Measurements from ENCODE around the gene MUC6.
A peak's percentile ranks its signal among the peaks of the same experiment; 100 is the strongest.

Gene MUC6

DNA sequence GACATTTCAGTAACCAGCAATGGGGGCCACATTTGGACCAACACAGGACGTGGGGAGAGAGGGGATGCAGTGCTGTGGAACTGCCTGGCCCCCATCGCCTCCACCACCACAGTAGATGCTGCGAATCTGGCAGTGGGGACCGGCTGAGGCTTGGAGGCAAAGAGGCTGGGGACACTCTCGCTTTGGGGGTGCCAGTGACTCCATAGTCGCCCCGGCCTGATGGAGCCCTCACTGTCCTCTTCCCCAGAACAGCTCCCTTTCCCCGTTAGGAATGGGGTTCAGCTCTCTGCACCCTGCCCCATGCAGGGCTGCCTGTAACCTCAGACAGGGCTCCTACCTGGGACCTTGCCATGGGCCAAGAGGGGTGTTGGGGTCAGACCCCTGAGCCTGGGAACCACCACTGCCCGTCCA lies 36.3 kb upstream of the MUC6 start:
- DNase-seq = no peak
- in situ Hi-C loops (cut with MboI; ENCODE audit: low pct_unique_long_range_greater_than_20kb, low sequenced_read_pairs) = no loop called here

DNA sequence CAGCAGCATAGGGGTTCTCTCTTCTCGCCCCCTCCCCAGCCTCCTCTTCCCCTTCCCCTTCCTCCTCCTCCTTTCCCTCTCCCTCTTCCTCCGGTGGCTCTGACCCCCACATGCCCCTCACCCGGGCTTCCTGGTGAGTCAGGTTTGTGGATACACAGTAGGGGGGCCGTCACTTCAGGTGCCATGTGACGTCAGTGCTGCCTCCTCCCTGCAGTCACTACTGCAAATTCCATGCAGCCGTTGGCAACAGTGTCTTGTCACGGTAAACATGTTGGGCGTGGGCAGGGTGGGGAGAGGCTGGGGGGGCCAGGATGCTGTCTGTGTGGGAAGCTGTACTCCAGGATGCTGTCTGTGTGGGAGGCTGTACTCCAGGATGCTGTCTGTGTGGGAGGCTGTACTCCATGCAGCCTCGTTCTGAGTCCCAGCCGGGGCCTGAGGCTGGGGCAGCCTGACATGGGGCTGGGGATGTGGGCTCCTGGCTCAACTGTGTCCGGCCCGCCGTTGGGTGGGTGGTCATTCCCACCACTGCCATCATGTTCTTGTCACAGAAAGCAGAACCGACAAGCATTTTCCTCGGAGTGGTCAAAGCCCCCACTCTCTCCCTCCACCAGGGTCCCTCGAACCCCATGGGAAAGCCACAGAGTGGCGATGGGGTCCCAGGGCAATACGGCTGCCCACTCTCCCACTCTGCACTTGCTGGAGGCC lies 35.8 kb upstream of the MUC6 start:
- peak; percentile 29 for DNase-seq
- in situ Hi-C loops (cut with MboI; ENCODE audit: low pct_unique_long_range_greater_than_20kb, low sequenced_read_pairs) = no loop called here

GRCh38 chr11:1071571-1072115 lies 35.1 kb upstream of the MUC6 start:
- DNase-seq = no peak
- in situ Hi-C loops (cut with MboI; ENCODE audit: low pct_unique_long_range_greater_than_20kb, low sequenced_read_pairs) = no loop called here

- in situ Hi-C loops (cut with MboI; ENCODE audit: low pct_unique_long_range_greater_than_20kb, low sequenced_read_pairs) = no loop called here
- no peak for DNase-seq
Measured at GRCh38 chr11:1070594-1071462, 34.3 kb upstream of the MUC6 start.

- DNase-seq = no peak
- in situ Hi-C loops (cut with MboI; ENCODE audit: low pct_unique_long_range_greater_than_20kb, low sequenced_read_pairs) = no loop called here
Measured at GRCh38 chr11:1069740-1070139, 33.2 kb upstream of the MUC6 start.

DNA sequence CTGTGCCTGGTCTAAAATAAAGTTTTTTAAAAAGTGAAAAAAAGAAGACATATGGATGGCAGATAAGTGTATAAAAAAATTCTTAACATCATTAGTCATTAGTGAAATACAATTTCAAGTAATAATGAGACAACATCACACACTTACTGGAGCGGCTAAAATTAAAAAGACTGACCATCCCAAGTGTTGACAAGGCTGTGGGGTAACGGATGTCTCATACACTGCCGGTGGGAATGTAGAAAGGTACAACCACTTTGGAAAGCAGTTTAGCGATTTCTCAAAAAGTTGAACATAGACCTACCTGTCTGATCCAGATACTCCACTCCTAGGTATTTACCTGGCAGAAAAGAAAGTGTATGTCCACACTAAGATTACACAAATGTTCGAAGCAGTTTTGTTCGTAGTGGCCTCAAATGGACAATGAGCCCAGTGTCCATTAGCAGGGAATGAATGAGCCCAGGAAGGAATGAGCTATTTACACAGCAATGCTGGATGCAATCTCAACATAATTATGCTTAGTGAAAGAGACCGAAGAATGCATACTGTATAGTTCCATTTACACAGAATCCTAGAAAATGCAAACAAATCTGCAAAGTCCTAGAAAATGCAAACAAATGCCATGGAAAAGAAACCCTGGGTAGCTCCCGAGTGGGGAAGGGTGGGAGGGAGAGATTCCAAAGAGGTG lies 31.4 kb upstream of the MUC6 start:
- in situ Hi-C loops (cut with MboI; ENCODE audit: low pct_unique_long_range_greater_than_20kb, low sequenced_read_pairs) = no loop called here
- no peak for DNase-seq

DNA sequence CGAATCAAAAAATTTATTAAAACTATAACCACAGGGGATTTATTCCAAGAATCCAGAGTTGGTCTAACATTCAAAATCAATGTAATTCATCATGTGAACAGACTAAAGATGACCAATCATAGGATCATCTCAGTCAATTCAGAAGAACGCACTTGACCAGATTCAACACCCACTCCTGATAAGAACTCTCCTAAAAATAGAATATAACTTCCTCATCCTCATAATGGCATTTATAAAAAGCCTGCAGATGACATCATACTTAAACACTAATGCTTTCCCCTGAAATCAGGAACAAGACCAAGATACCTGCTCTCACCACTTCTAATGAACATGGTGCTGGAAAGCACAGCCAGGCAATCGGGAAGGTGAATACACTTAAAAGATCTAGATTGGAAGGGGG lies 27.6 kb upstream of the MUC6 start:
- DNase-seq = peak; percentile 56
- in situ Hi-C loops (cut with MboI; ENCODE audit: low pct_unique_long_range_greater_than_20kb, low sequenced_read_pairs) = no loop called here

DNA sequence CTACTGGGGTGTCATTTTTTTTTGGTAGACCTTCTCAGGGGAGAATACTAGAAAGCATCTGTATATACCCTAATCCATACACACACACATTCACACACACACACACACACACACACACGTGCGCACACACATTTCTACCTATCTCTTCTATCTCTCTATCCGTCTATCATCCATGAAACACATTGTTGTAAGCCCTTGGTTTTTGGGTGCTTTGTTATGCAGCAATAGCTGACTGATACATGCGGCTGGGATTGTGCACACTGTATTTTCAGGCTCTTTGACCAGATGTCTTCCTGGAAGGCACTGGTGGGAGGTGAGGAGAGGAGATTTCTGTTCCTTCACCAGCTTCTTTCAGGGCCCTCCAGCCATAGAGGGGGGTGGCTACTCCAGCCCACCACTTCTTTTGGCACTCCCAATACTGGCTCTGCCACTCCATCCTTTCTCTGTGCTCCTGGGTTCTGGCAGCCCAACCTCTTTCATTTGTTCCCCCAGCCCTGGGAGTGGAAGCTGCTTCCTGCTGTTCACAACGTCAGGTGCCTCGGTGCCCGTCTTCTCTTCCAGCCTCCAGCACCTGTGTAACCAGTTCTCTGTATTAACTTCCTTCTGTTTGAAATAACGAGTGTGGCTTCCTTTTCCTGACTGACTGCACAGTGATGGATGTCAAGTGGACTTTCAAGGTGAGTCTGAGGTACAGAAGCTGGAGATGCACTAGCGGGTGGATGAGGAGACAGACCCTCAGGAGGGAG lies 25.7 kb upstream of the MUC6 start:
- in situ Hi-C loops (cut with MboI; ENCODE audit: low pct_unique_long_range_greater_than_20kb, low sequenced_read_pairs) = no loop called here
- DNase-seq = no peak

DNA sequence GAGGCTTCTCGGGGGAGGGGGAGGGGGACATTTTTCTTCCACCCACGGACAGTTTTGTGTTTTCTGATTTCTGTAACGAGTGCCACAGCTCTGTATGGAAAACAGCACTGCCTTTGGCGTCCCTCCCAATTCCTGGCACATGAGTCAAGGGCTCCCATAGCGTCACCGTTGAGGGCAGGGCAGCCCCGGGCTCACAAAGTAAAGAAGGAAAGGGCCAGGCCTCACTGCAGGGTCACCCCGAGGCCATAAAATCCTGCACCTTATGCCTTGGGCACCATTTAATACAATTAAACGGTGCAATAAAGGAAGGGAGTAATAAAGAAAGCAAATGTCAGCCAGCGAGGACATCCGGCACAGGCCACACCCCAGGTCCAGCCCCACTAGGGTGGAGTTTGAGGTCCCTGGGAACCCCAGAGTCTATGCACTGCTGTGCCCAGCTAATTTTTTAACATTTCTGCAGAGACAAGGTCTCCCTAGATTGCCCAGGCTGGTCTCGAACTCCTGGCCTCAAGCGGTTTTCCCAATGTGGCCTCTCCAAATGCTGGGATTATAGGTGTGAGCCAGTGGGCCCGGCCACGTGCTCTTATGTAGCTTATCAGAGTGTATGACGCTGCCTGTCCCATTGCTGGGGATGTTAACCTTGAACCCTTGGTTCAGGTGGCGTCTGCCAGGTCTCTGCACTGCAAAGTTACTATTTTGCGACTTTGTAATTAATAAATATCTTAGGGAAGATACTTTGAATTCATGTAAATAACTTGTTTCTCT lies 24.5 kb upstream of the MUC6 start:
- in situ Hi-C loops (cut with MboI; ENCODE audit: low pct_unique_long_range_greater_than_20kb, low sequenced_read_pairs) = no loop called here
- DNase-seq = no peak

- in situ Hi-C loops (cut with MboI; ENCODE audit: low pct_unique_long_range_greater_than_20kb, low sequenced_read_pairs) = no loop called here
- no peak for DNase-seq
Measured at GRCh38 chr11:1060410-1060809, 23.9 kb upstream of the MUC6 start.

- in situ Hi-C loops (cut with MboI; ENCODE audit: low pct_unique_long_range_greater_than_20kb, low sequenced_read_pairs) = no loop called here
- no peak for DNase-seq
Measured at GRCh38 chr11:1059759-1060158, 23.2 kb upstream of the MUC6 start.

- DNase-seq = no peak
- in situ Hi-C loops (cut with MboI; ENCODE audit: low pct_unique_long_range_greater_than_20kb, low sequenced_read_pairs) = no loop called here
Measured at GRCh38 chr11:1057806-1058205, 21.3 kb upstream of the MUC6 start.

GRCh38 chr11:1055990-1056771 lies 19.7 kb upstream of the MUC6 start:
- in situ Hi-C loops (cut with MboI; ENCODE audit: low pct_unique_long_range_greater_than_20kb, low sequenced_read_pairs) = no loop called here

GRCh38 chr11:1055109-1055703 lies 18.7 kb upstream of the MUC6 start:
- in situ Hi-C loops (cut with MboI; ENCODE audit: low pct_unique_long_range_greater_than_20kb, low sequenced_read_pairs) = no loop called here
- DNase-seq = no peak

More at GRCh38 chr11:1055990-1056771, 19.7 kb upstream of the MUC6 start:
- no peak for DNase-seq

DNA sequence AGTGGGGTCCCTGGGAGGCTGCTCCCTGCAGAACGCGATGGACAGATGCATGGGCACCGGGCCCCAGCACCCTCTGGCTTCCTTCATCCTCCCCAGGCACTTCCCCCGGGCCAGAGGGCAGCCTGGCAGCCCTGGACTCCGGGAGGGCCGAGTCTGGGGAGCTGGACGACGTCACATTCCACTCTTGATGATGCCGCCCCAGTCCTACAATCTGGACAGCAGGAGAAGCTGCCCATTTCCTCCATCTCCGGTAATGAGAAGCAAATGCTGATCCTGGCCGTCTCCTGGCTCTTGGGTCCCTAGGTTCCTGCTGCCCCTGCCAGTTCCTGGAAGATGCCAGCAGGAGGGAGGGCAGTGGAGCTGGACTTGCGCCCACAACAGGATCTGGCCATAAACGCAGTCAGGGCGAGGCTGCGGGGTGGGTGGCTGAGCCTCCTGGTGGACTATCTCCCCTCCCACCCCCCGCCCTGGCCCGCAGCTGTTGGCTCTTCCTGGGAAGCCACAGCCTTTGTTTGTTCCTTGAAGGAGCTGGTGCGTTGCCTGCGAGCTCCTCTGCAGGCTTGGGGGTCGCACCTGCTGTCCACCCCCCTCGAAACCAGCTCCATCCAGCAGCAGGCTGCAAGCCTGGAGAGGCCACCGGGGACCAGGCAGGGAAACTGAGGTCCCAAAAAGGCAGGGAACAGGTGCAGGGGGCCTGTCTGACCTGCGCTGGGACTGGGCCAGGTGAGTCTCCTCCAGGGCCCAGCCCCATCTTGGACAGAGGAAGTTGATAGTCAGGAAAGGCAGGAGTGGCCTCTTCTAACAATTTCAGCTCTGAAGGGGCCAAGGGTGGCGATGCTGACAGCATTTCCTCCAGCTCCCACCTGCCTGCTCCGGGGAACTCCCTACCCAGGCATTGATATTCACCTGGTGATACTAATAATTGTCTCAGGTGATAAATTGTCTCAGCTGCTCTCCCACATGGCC lies 17.9 kb upstream of the MUC6 start:
- DNase-seq = no peak
- in situ Hi-C loops (cut with MboI; ENCODE audit: low pct_unique_long_range_greater_than_20kb, low sequenced_read_pairs) = no loop called here

DNA sequence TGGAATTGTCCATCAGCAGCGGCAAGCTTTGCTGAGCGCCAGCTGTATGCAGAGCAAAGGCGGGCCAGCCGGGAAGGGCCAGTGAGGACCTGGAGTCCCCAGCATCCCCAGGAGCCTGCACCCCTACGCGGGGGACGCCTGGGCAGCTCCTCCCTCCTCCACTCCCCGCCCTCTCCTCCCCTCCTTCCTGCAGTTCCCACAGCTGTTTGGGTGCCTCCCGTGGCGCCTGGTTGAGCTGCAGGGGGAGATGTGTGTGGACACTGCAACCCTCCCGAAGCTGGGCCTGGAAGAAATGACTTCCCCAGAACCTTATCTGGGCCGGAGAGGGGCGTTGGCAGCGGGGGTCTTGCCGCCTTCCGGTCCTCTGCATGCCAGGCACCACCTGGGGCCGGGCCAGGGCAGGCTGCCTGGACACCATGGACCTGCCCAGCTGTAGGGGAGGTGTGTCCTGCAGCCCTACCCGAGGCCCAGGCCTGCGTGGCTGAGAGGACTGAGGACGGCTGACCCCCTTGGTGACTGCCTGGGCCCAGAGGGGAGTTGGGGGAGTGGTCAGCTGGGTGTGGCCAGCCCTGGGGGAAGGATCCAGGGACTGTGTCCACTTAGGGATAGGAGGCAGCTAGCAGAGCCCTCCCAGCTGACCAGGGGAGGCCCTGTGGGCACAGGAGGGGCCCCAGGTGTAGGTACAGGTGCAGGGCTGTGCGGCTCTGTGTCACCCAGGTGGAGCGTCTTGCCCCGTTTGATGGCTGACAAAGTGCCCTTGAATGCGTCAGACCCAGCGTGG lies 16.8 kb upstream of the MUC6 start:
- in situ Hi-C loops (cut with MboI; ENCODE audit: low pct_unique_long_range_greater_than_20kb, low sequenced_read_pairs) = no loop called here
- no peak for DNase-seq
